ENCODE measurements around the gene CSGALNACT2.
"Not testable (repeated sequence)": the region's sequence is repeated elsewhere in the genome, so short reads cannot be mapped to it uniquely, and the experiment has no call there.

Gene CSGALNACT2, protein sequence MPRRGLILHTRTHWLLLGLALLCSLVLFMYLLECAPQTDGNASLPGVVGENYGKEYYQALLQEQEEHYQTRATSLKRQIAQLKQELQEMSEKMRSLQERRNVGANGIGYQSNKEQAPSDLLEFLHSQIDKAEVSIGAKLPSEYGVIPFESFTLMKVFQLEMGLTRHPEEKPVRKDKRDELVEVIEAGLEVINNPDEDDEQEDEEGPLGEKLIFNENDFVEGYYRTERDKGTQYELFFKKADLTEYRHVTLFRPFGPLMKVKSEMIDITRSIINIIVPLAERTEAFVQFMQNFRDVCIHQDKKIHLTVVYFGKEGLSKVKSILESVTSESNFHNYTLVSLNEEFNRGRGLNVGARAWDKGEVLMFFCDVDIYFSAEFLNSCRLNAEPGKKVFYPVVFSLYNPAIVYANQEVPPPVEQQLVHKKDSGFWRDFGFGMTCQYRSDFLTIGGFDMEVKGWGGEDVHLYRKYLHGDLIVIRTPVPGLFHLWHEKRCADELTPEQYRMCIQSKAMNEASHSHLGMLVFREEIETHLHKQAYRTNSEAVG
- total RNA-seq = 40.8 to 165 (median 113) reads per million in 18 experiments

GRCh38 chr10:43138021-43138756, at the start of gene CSGALNACT2:
TSS of gene CSGALNACT2 (plus strand) at chr10:43138445. CDS start at chr10:43155150, 16,705 bp downstream.
- peak; percentile 84 to 93 for DNase-seq

GRCh38 chr10:43089519-43089918, 48.7 kb upstream of the CSGALNACT2 start:
- DNase-seq = no peak

DNA sequence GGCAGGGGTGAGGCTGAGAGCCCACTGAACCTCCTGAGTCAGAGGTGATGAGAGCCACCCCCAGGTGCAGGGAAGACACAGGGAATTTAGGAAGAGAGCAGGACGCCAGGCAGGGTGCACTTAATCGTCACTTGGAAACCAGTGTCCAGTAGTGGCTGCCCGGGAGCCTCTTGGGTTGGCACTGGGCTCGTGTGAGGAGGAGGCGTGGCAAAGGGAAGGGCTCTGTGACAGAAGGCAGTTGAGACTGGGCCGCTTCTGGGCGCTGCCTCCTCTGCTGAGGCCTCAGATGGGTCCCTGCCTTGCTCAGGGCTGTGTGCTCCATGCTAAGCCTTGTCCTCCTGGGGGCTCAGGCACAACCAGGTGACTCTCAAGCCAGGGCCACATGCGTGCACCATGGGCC, 48.1 kb upstream of the CSGALNACT2 start:
- no peak for DNase-seq

DNA sequence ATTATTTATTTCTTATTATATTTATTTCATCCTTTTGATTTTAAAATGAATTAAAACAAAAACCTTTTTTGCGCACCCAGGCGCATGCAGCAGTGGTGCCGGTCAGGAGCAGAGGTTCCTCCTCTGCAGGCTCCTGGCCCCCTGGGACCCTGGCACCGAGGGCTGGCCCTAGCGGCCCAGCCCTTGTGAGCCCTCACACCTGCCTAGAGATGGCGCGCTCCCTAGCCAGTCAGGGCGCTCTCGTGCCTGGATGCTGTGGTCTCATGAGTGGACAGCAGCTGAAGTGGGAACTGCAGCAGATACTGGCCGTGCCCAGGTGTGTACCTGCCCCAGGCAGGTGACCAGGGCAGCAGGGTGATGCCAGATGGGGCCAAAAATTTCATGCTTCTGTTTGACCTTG, 47.6 kb upstream of the CSGALNACT2 start:
- no peak for DNase-seq

- peak; percentile 65 to 89 for DNase-seq
Measured at GRCh38 chr10:43091846-43092245, 46.4 kb upstream of the CSGALNACT2 start.

DNA sequence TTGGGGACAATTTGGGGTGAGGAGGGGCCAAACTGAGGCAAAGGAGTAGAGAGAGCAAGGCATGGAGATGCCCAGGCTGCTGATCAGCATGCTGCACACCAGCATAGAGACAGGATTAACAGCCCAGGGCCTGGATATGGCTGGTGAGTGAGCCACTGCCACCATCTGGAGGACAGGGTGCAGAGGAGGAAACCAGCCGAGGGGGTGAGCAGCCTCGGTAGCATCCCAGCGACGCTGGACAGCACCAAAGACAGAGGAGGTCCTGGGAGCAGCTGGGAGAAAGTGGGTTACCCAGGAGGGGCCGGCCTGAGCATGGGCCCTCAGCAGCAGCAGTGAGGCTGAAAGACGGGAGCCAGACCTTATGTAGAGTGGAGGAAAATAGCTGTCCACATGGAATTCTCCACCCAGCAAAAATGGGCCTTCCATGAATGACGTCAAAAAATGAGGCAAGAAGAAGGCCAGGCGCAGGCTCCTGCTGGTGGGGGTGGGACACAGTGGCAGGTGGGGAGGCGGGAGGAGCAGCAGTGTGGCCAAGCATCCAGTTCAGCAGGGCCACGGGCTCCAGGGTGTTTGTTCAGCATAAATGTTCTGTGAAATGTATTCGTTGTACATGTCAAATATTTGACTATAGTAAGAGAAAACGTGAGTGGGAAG, 44.7 kb upstream of the CSGALNACT2 start:
- DNase-seq = peak; percentile 29 to 62

DNA sequence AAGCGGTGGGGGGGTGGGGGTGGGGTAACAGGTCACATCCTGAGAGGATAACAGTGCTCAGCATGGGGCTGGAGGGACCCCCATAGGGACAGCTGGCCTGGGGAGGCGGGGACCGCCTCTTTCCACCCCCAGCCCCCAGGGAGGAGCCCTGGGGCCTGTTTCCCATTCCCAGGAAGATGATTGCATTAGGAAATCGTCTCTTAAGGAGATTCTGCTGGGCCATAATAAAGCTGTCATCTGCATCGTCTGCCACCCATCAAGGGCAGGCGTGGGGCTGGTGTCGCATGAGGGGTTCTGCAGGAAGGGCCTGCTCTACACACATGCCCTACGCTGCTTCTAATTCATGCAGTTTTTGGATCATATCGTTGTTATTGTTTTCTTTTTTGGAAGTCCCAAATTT, 44.2 kb upstream of the CSGALNACT2 start:
- DNase-seq = no peak

GRCh38 chr10:43099339-43099738, 38.9 kb upstream of the CSGALNACT2 start:
- not testable (repeated sequence) for DNase-seq

GRCh38 chr10:43099928-43100327, 38.3 kb upstream of the CSGALNACT2 start:
- DNase-seq = no peak

GRCh38 chr10:43100366-43100765, 37.9 kb upstream of the CSGALNACT2 start:
- no peak for DNase-seq

- DNase-seq = no peak
Measured at GRCh38 chr10:43102063-43102828, 36.0 kb upstream of the CSGALNACT2 start.

DNA sequence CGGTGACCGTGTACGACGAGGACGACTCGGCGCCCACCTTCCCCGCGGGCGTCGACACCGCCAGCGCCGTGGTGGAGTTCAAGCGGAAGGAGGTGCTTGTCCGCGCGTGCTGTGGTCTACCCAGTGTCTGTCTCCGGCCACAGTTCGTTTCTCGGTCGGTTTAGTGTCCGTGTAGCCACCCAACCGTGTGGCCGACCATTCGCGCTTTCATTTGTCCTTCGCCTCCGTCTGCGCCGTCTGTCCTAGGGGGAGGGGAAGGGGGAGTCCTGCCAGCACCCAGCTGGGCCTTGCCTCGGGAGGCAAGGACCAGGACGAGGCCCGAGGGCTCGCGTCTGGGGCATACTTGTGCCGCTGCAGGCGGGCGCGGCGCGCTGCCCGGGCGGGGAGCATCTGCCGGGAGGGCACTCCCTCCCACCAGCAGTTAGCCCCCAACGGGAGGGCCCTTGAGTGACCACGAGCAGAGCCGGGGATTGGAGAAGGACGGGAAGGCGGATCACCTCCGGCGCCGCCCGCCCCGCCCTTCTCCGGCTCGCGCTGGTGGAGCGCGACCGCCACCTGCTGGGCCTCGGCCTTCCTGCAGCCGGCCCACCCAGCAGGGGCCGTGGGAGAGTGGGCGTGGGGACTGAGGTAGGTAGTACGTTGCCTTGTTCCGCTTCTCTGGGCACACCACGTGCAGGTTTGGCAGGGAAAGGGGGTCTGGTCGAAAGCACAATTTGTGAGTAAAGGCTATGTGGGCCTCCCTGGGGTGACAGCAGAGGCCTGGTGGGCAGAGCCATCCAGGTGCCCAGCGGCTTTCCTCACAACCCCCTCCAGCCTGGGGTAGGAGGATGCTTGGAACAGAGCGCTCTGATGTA, 32.9 kb upstream of the CSGALNACT2 start:
- DNase-seq = peak; percentile 79 to 83

GRCh38 chr10:43105956-43106229, 32.4 kb upstream of the CSGALNACT2 start:
- DNase-seq = no peak

GRCh38 chr10:43106256-43107091, 31.8 kb upstream of the CSGALNACT2 start:
- no peak for DNase-seq

DNA sequence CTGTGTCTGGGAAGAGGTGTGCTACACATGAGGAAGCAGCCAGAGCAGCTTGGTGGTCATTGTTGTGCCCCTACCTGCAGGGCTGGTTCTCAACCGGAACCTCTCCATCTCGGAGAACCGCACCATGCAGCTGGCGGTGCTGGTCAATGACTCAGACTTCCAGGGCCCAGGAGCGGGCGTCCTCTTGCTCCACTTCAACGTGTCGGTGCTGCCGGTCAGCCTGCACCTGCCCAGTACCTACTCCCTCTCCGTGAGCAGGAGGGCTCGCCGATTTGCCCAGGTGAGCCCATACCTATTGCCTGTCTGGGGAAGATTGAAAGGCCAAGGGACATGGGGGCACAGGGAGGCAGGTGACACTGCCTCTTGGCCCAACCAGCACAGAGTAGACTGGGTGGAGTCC, 29.3 kb upstream of the CSGALNACT2 start:
- no peak for DNase-seq

DNA sequence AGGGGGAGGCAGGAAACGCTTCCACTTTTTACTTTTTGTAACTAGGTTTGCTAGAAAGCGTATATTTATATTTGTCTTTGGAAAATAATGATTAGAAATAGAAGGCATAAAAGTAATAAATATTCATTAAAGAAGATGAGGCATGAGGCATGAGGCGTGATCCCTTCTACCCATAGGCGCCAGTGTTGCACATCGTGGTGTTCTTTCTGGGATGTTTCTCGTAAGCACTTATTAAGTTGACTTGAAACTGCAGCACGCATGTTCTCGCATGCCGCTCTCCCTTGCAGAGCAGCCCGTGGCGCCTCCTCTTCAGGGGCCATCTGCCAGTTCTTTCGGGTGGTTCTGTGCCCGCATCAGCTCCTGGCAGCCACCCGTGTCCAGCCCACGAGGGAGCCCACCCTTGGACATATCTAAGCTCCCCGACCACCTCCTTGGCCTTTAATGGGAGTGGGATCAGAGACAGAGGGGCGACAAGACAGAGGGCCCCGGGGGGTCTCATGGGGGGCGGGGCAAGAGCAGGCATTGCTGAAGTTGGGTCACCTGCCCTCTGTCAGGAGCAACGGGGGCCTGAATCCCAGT, 28.5 kb upstream of the CSGALNACT2 start:
- no peak for DNase-seq

DNA sequence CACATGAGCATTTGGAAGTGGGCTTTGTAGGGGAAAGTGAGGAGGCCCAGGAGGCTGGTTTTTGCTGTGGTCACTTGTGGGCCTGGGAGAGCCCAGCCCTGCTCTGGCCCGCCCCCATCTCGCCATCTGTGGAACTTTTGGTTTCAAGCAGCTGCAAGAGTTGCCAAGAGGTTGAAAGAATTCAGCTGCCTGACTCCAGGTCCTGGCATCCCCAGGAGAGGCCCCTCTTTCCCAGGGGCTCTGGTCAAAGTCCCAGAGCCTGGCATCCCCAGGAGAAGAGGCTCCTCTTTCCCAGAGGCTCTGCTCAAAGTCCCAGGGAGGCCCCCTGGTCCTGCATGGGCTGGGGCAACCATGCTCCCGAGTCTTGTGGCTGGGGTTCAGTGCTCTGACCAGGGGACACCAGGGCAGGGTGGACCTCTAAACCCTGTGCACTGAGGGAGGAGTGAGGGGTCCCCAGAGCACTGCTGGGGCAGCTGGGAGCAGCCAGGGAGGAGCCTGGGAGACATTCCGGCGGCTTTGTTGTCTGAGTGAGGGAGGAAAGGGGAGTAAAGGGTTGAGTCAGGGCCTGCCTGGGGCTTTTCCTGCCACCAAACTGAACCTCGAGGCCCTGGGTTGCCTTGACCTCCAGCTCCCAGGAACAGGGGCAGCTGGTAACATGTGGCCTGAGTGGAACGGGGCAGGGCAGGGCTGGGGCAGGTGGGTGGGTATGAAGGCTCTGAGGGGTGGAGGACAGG, 27.7 kb upstream of the CSGALNACT2 start:
- peak; percentile 30 to 47 for DNase-seq

GRCh38 chr10:43111101-43111500, 27.1 kb upstream of the CSGALNACT2 start:
- no peak for DNase-seq

DNA sequence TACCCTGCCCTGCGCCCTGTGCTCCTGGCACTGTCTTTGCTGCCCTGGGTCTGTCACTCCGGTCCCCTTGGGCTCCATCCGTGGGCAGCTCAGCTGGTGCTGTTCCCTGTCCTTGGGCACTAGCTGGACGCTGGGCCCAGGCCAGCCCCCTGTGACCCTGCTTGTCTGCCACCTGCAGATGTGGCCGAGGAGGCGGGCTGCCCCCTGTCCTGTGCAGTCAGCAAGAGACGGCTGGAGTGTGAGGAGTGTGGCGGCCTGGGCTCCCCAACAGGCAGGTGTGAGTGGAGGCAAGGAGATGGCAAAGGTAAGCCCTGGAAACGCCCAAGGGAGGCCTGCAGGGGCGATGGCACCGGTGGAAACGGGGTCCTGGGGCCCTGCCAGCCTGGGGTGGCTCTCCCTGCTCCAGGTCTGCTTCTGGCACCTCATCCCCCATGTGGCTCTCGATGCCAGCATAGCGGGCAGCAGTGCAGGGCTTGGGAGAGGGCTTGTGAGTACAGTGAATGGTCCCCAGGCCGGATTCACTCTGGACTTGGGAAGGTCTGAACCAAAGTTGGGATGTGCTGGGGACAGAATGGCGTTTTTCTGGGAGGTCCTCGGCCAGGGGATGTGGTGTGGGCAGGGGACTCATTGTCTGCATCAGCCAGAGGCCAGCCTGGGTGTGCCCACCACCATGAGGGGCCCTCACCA, 26.2 kb upstream of the CSGALNACT2 start:
- DNase-seq = no peak
